ENCODE measurements around the gene UBTD1. TPM values are rescaled to one million over a fixed set of nuclear protein-coding genes. Genes with fewer than 3 reads are reported as not detected.

The UBTD1 gene
- total RNA-seq, 6 donors from 2014 or later: 40.6 to 93.1 (median 67.3) TPM

DNA sequence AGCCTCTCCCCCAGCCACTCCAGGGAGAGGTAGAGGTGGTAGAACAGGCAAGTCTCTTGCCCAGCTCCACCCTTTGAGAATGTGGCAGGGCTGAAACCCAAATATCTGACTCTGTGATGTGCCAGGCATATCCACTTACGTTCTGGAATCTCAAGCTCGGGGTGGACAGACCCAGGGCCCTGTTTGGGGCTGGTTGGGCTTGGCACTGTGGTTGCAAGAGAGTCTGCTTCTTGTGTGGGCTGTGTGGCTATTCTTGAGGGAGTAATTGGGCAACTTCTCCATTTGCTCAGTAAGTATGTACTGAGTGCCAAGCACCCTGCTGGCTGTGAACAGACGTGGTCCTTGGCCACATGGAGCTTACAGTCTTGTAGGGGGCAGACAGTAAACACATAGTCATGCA, 4.7 kb downstream of the UBTD1 start:
- WGBS, 2 donors: 49 to 65% methylated on average over 2 to 3 of the region's 3 CpGs

DNA sequence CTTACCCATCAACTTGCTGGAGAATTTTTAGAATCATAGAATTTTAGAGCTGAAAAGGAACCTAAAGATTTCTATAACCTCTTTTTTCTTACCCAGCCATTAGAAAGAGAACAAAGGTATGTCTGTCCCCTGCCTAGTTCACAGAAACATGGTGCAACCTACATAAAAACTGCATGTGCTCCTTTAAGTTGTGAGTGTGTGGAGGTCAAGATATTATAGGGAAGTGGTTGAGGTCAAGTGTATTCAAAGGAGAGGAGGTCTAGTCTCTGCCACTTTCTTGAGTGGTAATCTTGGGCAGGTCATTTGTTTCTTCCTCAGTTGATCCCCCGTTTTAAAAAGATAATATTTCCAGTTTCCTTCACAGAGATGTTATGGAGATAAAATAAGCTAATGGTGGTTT, 6.4 kb downstream of the UBTD1 start:
- H3K27ac ChIP-seq: no peak overlapping the region
- no peaks in the 10 kb centered on the region for H3K36me3 ChIP-seq
- peaks cover 12 to 27% (median 23%) of the 10 kb centered on the region in 4 donors for H3K4me1 ChIP-seq
- no peak for TF ChIP-seq EP300 (IDR thresholded peaks at IDR 0.05)
- no peak for TF ChIP-seq POLR2A (IDR thresholded peaks at IDR 0.05)
- no peak for TF ChIP-seq POLR2AphosphoS5 (IDR thresholded peaks at IDR 0.05)
- TF ChIP-seq, protein P1, sequence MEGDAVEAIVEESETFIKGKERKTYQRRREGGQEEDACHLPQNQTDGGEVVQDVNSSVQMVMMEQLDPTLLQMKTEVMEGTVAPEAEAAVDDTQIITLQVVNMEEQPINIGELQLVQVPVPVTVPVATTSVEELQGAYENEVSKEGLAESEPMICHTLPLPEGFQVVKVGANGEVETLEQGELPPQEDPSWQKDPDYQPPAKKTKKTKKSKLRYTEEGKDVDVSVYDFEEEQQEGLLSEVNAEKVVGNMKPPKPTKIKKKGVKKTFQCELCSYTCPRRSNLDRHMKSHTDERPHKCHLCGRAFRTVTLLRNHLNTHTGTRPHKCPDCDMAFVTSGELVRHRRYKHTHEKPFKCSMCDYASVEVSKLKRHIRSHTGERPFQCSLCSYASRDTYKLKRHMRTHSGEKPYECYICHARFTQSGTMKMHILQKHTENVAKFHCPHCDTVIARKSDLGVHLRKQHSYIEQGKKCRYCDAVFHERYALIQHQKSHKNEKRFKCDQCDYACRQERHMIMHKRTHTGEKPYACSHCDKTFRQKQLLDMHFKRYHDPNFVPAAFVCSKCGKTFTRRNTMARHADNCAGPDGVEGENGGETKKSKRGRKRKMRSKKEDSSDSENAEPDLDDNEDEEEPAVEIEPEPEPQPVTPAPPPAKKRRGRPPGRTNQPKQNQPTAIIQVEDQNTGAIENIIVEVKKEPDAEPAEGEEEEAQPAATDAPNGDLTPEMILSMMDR (IDR thresholded peaks at IDR 0.05): no peak
- no peaks in the 10 kb centered on the region for H3K9me3 ChIP-seq
- WGBS, 2 donors: 63 to 68% methylated on average over 1 of the region's 1 CpG
- DNase-seq (no peak), ATAC-seq (ENCODE audit: low FRiP score in 2 of 2) (no peak)
- H3K4me3 ChIP-seq: no peak overlapping the region
- no peaks in the 10 kb centered on the region for H3K27me3 ChIP-seq

More for the DNA sequence above, 4.7 kb downstream of the UBTD1 start:
- H3K9me3 ChIP-seq: no peaks in the 10 kb centered on the region
- H3K27ac ChIP-seq: peak overlapping the region in 2 of 4 donors; percentile 19 to 43
- peaks cover 13 to 33% (median 27%) of the 10 kb centered on the region in 4 donors for H3K4me1 ChIP-seq
- no peak for ATAC-seq (ENCODE audit: low FRiP score in 2 of 2)
- H3K36me3 ChIP-seq: no peaks in the 10 kb centered on the region
- DNase-seq: no peak
- no peak for TF ChIP-seq POLR2AphosphoS5 (IDR thresholded peaks at IDR 0.05)
- TF ChIP-seq, protein P1 (IDR thresholded peaks at IDR 0.05): no peak
- peak in 1 of 4 donors; percentile 13 for TF ChIP-seq POLR2A (IDR thresholded peaks at IDR 0.05)
- no peak for TF ChIP-seq EP300 (IDR thresholded peaks at IDR 0.05)
- no peak overlapping the region for H3K4me3 ChIP-seq
- no peaks in the 10 kb centered on the region for H3K27me3 ChIP-seq

DNA sequence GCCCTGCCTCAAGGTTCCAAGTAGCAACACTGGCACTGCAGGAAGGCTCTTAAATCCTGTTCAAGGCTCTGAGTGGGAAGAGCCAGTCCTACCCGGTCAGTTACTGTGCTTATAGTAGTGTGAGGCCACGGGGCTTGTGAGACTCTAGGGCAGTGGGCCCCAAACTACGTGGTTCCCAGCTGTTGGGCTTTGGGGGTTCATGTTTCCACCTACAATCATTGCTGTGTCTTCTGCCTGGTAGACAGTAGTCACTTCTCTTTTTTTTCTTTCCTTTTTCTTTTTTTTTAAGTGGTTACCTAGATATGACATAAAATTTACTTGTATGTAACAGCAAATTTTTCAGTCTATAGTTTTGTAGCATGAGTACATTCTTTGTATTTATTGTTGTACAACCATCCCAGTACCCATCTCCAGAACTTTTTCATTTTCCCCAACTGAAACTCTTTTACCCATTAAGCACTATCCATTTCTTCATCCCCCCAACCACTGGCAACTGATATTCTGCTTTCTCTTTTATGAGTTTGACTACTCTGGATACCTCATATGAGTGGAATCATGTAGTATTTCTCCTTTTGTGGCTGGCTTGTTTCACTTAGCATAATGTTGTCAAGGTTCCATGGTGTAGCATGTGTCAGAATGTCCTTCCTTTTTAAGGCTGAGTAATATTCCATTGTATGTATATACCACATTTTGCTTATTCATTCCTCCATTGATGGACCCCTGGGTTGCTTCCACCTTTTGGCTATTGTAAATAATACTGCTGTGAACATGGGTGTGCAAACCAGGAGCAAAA, 7.7 kb downstream of the UBTD1 start:
- peak in 1 of 2 donors; percentile 48 for DNase-seq
- ATAC-seq (ENCODE audit: low FRiP score in 2 of 2): no peak
- Histone ChIP-seq H3K36me3 (no peaks in the 10 kb centered on the region), H3K4me1 (peaks cover 5 to 18% (median 14%) of the 10 kb centered on the region in 4 donors), H3K27ac (peak overlapping the region in 1 of 4 donors; percentile 22), H3K27me3 (no peaks in the 10 kb centered on the region), H3K9me3 (no peaks in the 10 kb centered on the region), H3K4me3 (no peak overlapping the region)
- WGBS, 2 donors: 65 to 69% methylated on average over 3 of the region's 3 CpGs
- TF ChIP-seq EP300 (IDR thresholded peaks at IDR 0.05) (no peak), POLR2A (IDR thresholded peaks at IDR 0.05) (no peak), POLR2AphosphoS5 (IDR thresholded peaks at IDR 0.05) (no peak)

DNA sequence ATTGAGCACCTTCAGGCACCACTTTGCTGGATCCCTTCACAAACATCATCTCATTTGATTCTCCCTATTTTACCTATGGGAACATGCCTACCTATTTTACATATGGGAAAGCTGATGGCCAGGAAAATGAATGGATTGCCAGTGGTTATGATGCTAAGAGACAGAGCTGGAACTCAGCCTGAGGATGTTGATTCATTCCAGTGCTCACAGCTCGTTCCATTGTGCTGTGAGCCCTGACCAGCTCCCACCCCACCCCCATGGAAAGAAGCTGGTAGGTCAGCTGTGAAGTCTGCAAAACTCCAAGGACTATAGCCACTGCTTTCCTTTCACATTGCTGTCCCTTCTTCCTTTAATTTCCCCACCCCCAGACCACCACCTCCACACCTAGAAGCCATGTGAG, 9.6 kb downstream of the UBTD1 start:
- H3K36me3 ChIP-seq: no peaks in the 10 kb centered on the region
- H3K4me1 ChIP-seq: peaks cover 5 to 19% (median 12%) of the 10 kb centered on the region in 4 donors
- TF ChIP-seq POLR2A (IDR thresholded peaks at IDR 0.05) (no peak), EP300 (IDR thresholded peaks at IDR 0.05) (no peak), POLR2AphosphoS5 (IDR thresholded peaks at IDR 0.05) (no peak)
- TF ChIP-seq, protein P1 (IDR thresholded peaks at IDR 0.05): no peak
- H3K27ac ChIP-seq: no peak overlapping the region
- 30 to 36% methylated on average over 1 of the region's 1 CpG for WGBS, 2 donors
- no peaks in the 10 kb centered on the region for H3K9me3 ChIP-seq
- no peak for ATAC-seq (ENCODE audit: low FRiP score in 2 of 2)
- H3K4me3 ChIP-seq: no peak overlapping the region
- DNase-seq: no peak
- no peaks in the 10 kb centered on the region for H3K27me3 ChIP-seq

DNA sequence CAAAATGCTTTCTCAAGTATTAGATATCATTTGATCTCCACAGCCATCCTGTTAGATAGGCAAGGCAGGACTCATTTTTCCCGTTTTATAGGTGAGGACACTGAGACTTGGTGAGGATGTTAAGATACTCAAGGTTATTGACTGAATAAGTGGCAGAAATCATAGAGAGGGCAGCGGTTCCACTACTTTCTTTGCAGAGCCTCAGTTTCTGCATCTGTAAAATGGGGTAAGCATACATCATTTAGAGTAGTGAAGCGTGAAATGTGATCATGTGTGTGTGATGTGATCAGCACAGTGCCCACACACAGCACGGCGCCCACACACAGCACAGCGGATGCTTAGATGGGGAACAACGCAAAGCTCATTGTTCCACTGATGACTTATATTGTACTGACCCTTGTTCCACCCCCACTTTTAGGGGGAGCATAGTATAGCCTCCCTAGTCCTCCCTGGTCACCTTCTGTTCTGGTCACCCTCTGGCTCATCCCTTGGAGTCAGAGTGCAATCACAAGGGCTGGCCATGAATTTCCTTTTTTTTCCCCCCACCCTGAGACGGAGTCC, 10.5 kb downstream of the UBTD1 start:
- no peaks in the 10 kb centered on the region for H3K27me3 ChIP-seq
- no peak overlapping the region for H3K27ac ChIP-seq
- no peaks in the 10 kb centered on the region for H3K9me3 ChIP-seq
- H3K4me1 ChIP-seq: peaks cover 5 to 18% (median 11%) of the 10 kb centered on the region in 4 donors
- no peak for TF ChIP-seq POLR2AphosphoS5 (IDR thresholded peaks at IDR 0.05)
- TF ChIP-seq, protein P1 (IDR thresholded peaks at IDR 0.05): no peak
- TF ChIP-seq POLR2A (IDR thresholded peaks at IDR 0.05): no peak
- no peak for TF ChIP-seq EP300 (IDR thresholded peaks at IDR 0.05)
- DNase-seq: no peak
- H3K36me3 ChIP-seq: no peaks in the 10 kb centered on the region
- no peak overlapping the region for H3K4me3 ChIP-seq
- ATAC-seq (ENCODE audit: low FRiP score in 2 of 2): peak in 1 of 2 donors; percentile 13
- WGBS, 2 donors: 86 to 90% methylated on average over 8 of the region's 8 CpGs
